SK-N-SH (cell line): Measurements from ENCODE around the gene CNTNAP5. TPM values are rescaled to one million over a fixed set of nuclear protein-coding genes. Genes with fewer than 3 reads are reported as not detected.

Experiments
- CTCF ChIA-PET: fragments of 300-600, 350-600 bp; formaldehyde crosslinking; extraction: SDS; loops from one replicate; lab custom pipeline; 2021; lab: Yijun Ruan, JAX
- POLR2A ChIA-PET: fragments of 350-600 bp; sonication (Branson Sonifier 250); formaldehyde crosslinking; extraction: SDS; loops from one replicate; lab custom pipeline; 2020; ENCODE audit warnings: antibody characterized with exemption, inconsistent platforms; lab: Yijun Ruan, JAX
- DNase-seq: peaks from one replicate; pipeline ENCODE4 v3.0.0; 2012
- H2AFZ ChIP-seq: fragments of 200-600 bp; sonication (generic); 2 replicates; pipeline ENCODE4 v1.8.1; 2016; ENCODE audit warnings: antibody characterized with exemption, mild to moderate bottlenecking, low read depth
- H3F3A ChIP-seq: fragments of 200-600 bp; sonication (generic); replicated peaks from 2 replicates; pipeline ENCODE3; 2016; ENCODE audit warnings: antibody characterized with exemption, mild to moderate bottlenecking; ENCODE audit not compliant: insufficient read depth
- H3K27ac ChIP-seq, 2 experiments: fragments of 200-500 bp in 1 of 2; fragments of 200-600 bp in 1 of 2; sonication (Bioruptor generic) in 1 of 2; sonication (generic), shearing (Covaris generic) in 1 of 2; 2 replicates each; pipeline versions ENCODE4 v1.5.1 to v1.6.1; 2014 to 2016; ENCODE audit warnings: low read depth in 2 of 2, inconsistent platforms in 1 of 2, low read length in 1 of 2, mild to moderate bottlenecking in 1 of 2, mixed read lengths in 1 of 2
- H3K27me3 ChIP-seq: fragments of 200-600 bp; sonication (generic), shearing (Covaris generic); 2 replicates; pipeline ENCODE4 v1.6.1; 2016; ENCODE audit warnings: mixed run types; ENCODE audit not compliant: insufficient read depth
- H3K36me3 ChIP-seq, 2 experiments: fragments of 200-500 bp in 1 of 2; fragments of 200-600 bp in 1 of 2; sonication (Bioruptor generic) in 1 of 2; sonication (generic) in 1 of 2; replicated peaks in 1 of 2; 2 replicates each; pipeline versions ENCODE3 to v1.5.1; 2014 to 2016; ENCODE audit warnings: low read length in 1 of 2, mild to moderate bottlenecking in 1 of 2; ENCODE audit not compliant: insufficient read depth in 2 of 2, control insufficient read depth in 1 of 2
- H3K4me1 ChIP-seq, 2 experiments: fragments of 200-500 bp in 1 of 2; fragments of 200-600 bp in 1 of 2; sonication (Bioruptor generic) in 1 of 2; sonication (generic), shearing (Covaris generic) in 1 of 2; 2 replicates each; pipeline versions ENCODE4 v1.5.1 to v1.6.1; 2014 to 2016; ENCODE audit warnings: low read depth in 1 of 2, low read length in 1 of 2, mixed run types in 1 of 2; ENCODE audit not compliant: insufficient read depth in 2 of 2, control insufficient read depth in 1 of 2
- H3K4me2 ChIP-seq: fragments of 200-600 bp; sonication (generic), shearing (Covaris generic); 2 replicates; pipeline ENCODE4 v1.6.1; 2017; ENCODE audit warnings: mixed run types
- H3K4me3 ChIP-seq, 2 experiments: fragments of 200-500 bp in 1 of 2; fragments of 200-600 bp in 1 of 2; sonication (Bioruptor generic) in 1 of 2; sonication (generic), shearing (Covaris generic) in 1 of 2; 2 replicates each; pipeline versions ENCODE4 v1.5.1 to v1.8.1; 2014 to 2016; ENCODE audit warnings: low read depth in 2 of 2, inconsistent platforms in 1 of 2, low read length in 1 of 2, mild to moderate bottlenecking in 1 of 2, mixed read lengths in 1 of 2, moderate library complexity in 1 of 2
- H3K79me2 ChIP-seq: fragments of 200-600 bp; sonication (generic); 2 replicates; pipeline ENCODE4 v1.8.1; 2017; ENCODE audit warnings: mild to moderate bottlenecking; ENCODE audit not compliant: insufficient read depth
- H3K9ac ChIP-seq: fragments of 200-600 bp; sonication (generic); 2 replicates; pipeline ENCODE4 v1.6.1; 2017; ENCODE audit warnings: mixed run types
- H3K9me2 ChIP-seq: fragments of 200-600 bp; sonication (generic); 2 replicates; pipeline ENCODE4 v1.6.1; 2017; ENCODE audit warnings: mixed run types
- H3K9me3 ChIP-seq: fragments of 200-600 bp; sonication (generic); 2 replicates; pipeline ENCODE4 v1.6.1; 2017; ENCODE audit warnings: mixed run types, mild to moderate bottlenecking, moderate library complexity
- H4K20me1 ChIP-seq: fragments of 200-600 bp; sonication (generic); 2 replicates; pipeline ENCODE4 v1.6.1; 2017; ENCODE audit warnings: mild to moderate bottlenecking, mixed run types; ENCODE audit not compliant: insufficient read depth
- CHD2 ChIP-seq: fragments of 150-350 bp; IDR thresholded peaks from 2 replicates; pipeline ENCODE4 v1.6.1; 2018; ENCODE audit warnings: low read length; ENCODE audit not compliant: partially characterized antibody
- EP300 ChIP-seq, 2 experiments: IDR thresholded peaks; 2 replicates each; pipeline versions ENCODE4 v1.4.0 to v1.6.1; 2012; ENCODE audit warnings: borderline replicate concordance in 1 of 2, low read depth in 1 of 2, low read length in 1 of 2
- EZH2phosphoT487 ChIP-seq: fragments of 200-600 bp; sonication (generic); IDR thresholded peaks from 2 replicates; pipeline ENCODE4 v1.6.1; 2017; ENCODE audit warnings: low read depth, mixed run types, mild to moderate bottlenecking, antibody characterized with exemption, moderate library complexity, borderline replicate concordance
- FOXM1 ChIP-seq: IDR thresholded peaks from 2 replicates; pipeline ENCODE4 v1.4.0; 2012; ENCODE audit warnings: low read depth, mild to moderate bottlenecking
- GABPA ChIP-seq: IDR thresholded peaks from 2 replicates; pipeline ENCODE4 v1.4.0; 2012; ENCODE audit warnings: low read depth, mild to moderate bottlenecking
- GATA2 ChIP-seq: sonication (generic); formaldehyde crosslinking; IDR thresholded peaks from 2 replicates; pipeline ENCODE4 v1.5.0; 2020; ENCODE audit warnings: mild to moderate bottlenecking, missing genetic modification reagents
- IRF3 ChIP-seq: fragments of 150-350 bp; IDR thresholded peaks from 2 replicates; pipeline ENCODE4 v1.6.1; 2016; ENCODE audit warnings: mild to moderate bottlenecking, low read depth, low read length
- JUND ChIP-seq: IDR thresholded peaks from 2 replicates; pipeline ENCODE4 v1.4.0; 2012
- MEF2A ChIP-seq: IDR thresholded peaks from 2 replicates; pipeline ENCODE4 v1.4.0; 2012; ENCODE audit warnings: low read depth, borderline replicate concordance
- NFIC ChIP-seq: IDR thresholded peaks from 2 replicates; pipeline ENCODE4 v1.4.0; 2012; ENCODE audit warnings: borderline replicate concordance
- PBX3 ChIP-seq: IDR thresholded peaks from 2 replicates; pipeline ENCODE4; 2012
- POLR2AphosphoS5 ChIP-seq: IDR thresholded peaks from 2 replicates; pipeline ENCODE4 v1.6.1; 2012; ENCODE audit warnings: low read depth, low read length
- RFX5 ChIP-seq: IDR thresholded peaks from 2 replicates; pipeline ENCODE4 v1.6.1; 2012; ENCODE audit warnings: mild to moderate bottlenecking, improper control_type of control experiment, low read length
- SMC3 ChIP-seq: IDR thresholded peaks from 2 replicates; pipeline ENCODE4 v1.6.1; 2012; ENCODE audit warnings: low read depth, low read length, improper control_type of control experiment
- TAF1 ChIP-seq: IDR thresholded peaks from 2 replicates; pipeline ENCODE4 v1.6.1; 2012; ENCODE audit warnings: low read depth, mild to moderate bottlenecking, low read length, moderate library complexity, borderline replicate concordance
- TCF12 ChIP-seq: IDR thresholded peaks from 2 replicates; pipeline ENCODE4 v1.4.0; 2012
- TEAD4 ChIP-seq: IDR thresholded peaks from 2 replicates; pipeline ENCODE4 v1.4.0; 2012; ENCODE audit warnings: mild to moderate bottlenecking, borderline replicate concordance; ENCODE audit not compliant: insufficient read depth
- USF1 ChIP-seq: IDR thresholded peaks from 2 replicates; pipeline ENCODE4 v1.4.0; 2012; ENCODE audit warnings: low read depth, borderline replicate concordance
- USF2 ChIP-seq: fragments of 150-350 bp; IDR thresholded peaks from 2 replicates; pipeline ENCODE4 v1.6.1; 2017; ENCODE audit warnings: antibody characterized with exemption, low read length, low read depth, borderline replicate concordance
- YY1 ChIP-seq: IDR thresholded peaks from 2 replicates; pipeline ENCODE4 v1.4.0; 2012; ENCODE audit warnings: low read depth, mild to moderate bottlenecking
- WGBS: methylation state at CpG from one replicate; pipeline ENCODE4 v1.1.6; 2017; ENCODE audit warnings: low lambda C conversion rate; 5-methylcytosine and 5-hydroxymethylcytosine counted together
- polyA plus RNA-seq, 3 experiments: library from polyadenylated mRNA; depleted of rRNA; stranded (reverse); fragments of >200 nt; gene quantifications; 2 replicates each; pipeline ENCODE4 v1.2.3, GENCODE V29; 2012

Gene CNTNAP5
- polyA plus RNA-seq, 1 of the 3 experiments (the other 2 are of a cell fraction) = 0.08 TPM

GRCh38 chr2:124626993-124627392, 601.9 kb downstream of the CNTNAP5 start:
- ChIA-PET POLR2A (no interaction called here), CTCF (no interaction called here)
- Histone ChIP-seq H3K79me2 (no peaks in the 10 kb centered on the region), H4K20me1 (no peaks in the 10 kb centered on the region), H3K4me1 (no peaks in the 10 kb centered on the region), H3K9me3 (no peaks in the 10 kb centered on the region; the same call in 1 of the 2 replicates), H2AFZ (no peak overlapping the region), H3K36me3 (no peaks in the 10 kb centered on the region), H3K27me3 (no peaks in the 10 kb centered on the region), H3K9me2 (no peaks in the 10 kb centered on the region), H3K27ac (no peak overlapping the region), H3F3A (no peaks in the 10 kb centered on the region), H3K9ac (no peak overlapping the region), H3K4me2 (no peak overlapping the region), H3K4me3 (no peak overlapping the region)
- DNase-seq = no peak
- TF ChIP-seq TEAD4 = no peak
- TF ChIP-seq POLR2AphosphoS5 = no peak
- no peak for TF ChIP-seq EZH2phosphoT487
- TF ChIP-seq CHD2 = no peak
- no peak for TF ChIP-seq RFX5
- no peak for TF ChIP-seq PBX3
- no peak for TF ChIP-seq GATA2 (CRISPR knock-in tag)
- TF ChIP-seq MEF2A = no peak
- TF ChIP-seq JUND = no peak
- WGBS = 34% methylated on average over 4 of the region's 5 CpGs

GRCh38 chr2:124633812-124634211, 608.7 kb downstream of the CNTNAP5 start:
- Histone ChIP-seq H3K4me1 (no peaks in the 10 kb centered on the region), H3K9me2 (no peaks in the 10 kb centered on the region), H3K27ac (no peak overlapping the region)
- no peak for TF ChIP-seq IRF3
- TF ChIP-seq YY1 = no peak
- no peak for TF ChIP-seq RFX5
- TF ChIP-seq SMC3 = no peak
- no peak for TF ChIP-seq TEAD4
- no peak for TF ChIP-seq MEF2A
- TF ChIP-seq NFIC = no peak
- no peak for TF ChIP-seq EZH2phosphoT487
- TF ChIP-seq FOXM1 = no peak
- TF ChIP-seq GATA2 (CRISPR knock-in tag) = no peak
- no peak for TF ChIP-seq CHD2
- TF ChIP-seq TAF1 = no peak
- TF ChIP-seq USF1 = no peak
- no peak for TF ChIP-seq EP300 (IDR thresholded peaks at IDR 0.05; ENCODE audit: borderline replicate concordance in 1 of 2, low read depth in 1 of 2, low read length in 1 of 2)
- TF ChIP-seq TCF12 = no peak
- TF ChIP-seq USF2 = no peak
- TF ChIP-seq PBX3 = no peak
- TF ChIP-seq GABPA = no peak
- TF ChIP-seq POLR2AphosphoS5 = no peak
- TF ChIP-seq, all 33 proteins: peak for 0
- ChIA-PET POLR2A (no interaction called here), CTCF (no interaction called here)
- Histone ChIP-seq H2AFZ (no peak overlapping the region), H4K20me1 (no peaks in the 10 kb centered on the region), H3K9ac (no peak overlapping the region), H3K4me2 (no peak overlapping the region), H3K4me3 (no peak overlapping the region), H3K27me3 (no peaks in the 10 kb centered on the region), H3K36me3 (no peaks in the 10 kb centered on the region), H3F3A (no peaks in the 10 kb centered on the region), H3K79me2 (no peaks in the 10 kb centered on the region), H3K9me3 (no peaks in the 10 kb centered on the region)
- 10% methylated on average over 2 of the region's 2 CpGs for WGBS
- DNase-seq = no peak
